Body of pancreas (tissue), 4 donors: ENCODE data around the gene PREX1.
"Not testable (repeated sequence)": the region's sequence is repeated elsewhere in the genome, so short reads cannot be mapped to it uniquely, and the experiment has no call there.

Source experiments
- POLR2A ChIP-seq, 3 donors: fragments of 450-650 bp; IDR thresholded peaks; one replicate each; pipeline ENCODE4 v1.6.1; 2016; ENCODE audit warnings: antibody characterized with exemption in 3 of 3, mild to moderate bottlenecking in 2 of 3
- TF ChIP-seq, protein P1 (sequence below), 7 experiments: fragments of 450-650 bp in 4 of 7; fragments of 200-600 bp in 3 of 7; sonication (generic) in 3 of 7; IDR thresholded peaks; one replicate each; pipeline ENCODE4 v1.5.1; 2016 to 2019; ENCODE audit warnings: antibody characterized with exemption in 7 of 7

DNA sequence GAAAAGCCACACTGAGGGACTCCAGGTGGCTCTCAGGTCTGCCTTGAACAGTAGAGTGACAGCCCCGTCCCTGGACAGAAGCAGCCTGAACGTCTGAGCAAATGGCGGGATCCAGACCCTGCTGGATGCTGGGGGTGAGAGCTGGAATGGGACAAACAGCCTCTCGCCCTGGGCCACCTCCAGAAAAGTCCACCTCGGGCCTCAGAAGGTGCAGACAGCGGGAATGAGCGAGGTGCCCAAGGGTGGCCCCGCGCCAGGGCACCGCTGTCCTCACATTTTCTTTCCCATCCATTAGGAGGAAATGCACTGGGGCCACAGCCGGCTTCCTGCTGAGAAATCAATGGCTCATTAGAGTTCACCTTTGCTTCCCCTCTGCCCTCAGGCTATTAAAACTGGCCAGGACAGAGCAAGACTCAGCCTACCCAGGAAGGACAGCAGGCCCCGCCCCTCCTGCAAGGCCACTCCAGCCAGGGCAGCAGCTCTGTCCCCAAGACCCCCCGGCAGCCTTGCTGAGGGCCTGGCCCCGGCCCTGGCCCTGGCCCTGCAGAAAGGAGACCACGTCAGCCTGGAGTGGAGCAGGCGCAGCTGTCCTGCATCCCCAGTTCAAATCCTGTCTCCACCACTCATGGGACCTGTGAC, 229.4 kb downstream of the PREX1 start:
- TF ChIP-seq, protein P1, sequence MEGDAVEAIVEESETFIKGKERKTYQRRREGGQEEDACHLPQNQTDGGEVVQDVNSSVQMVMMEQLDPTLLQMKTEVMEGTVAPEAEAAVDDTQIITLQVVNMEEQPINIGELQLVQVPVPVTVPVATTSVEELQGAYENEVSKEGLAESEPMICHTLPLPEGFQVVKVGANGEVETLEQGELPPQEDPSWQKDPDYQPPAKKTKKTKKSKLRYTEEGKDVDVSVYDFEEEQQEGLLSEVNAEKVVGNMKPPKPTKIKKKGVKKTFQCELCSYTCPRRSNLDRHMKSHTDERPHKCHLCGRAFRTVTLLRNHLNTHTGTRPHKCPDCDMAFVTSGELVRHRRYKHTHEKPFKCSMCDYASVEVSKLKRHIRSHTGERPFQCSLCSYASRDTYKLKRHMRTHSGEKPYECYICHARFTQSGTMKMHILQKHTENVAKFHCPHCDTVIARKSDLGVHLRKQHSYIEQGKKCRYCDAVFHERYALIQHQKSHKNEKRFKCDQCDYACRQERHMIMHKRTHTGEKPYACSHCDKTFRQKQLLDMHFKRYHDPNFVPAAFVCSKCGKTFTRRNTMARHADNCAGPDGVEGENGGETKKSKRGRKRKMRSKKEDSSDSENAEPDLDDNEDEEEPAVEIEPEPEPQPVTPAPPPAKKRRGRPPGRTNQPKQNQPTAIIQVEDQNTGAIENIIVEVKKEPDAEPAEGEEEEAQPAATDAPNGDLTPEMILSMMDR (IDR thresholded peaks at IDR 0.05): not testable (repeated sequence)
- not testable (repeated sequence) for TF ChIP-seq POLR2A (IDR thresholded peaks at IDR 0.05)
